Measurements from ENCODE around the gene MICB.
A peak's percentile ranks its signal among the peaks of the same experiment; 100 is the strongest.
"Not testable (repeated sequence)": the region's sequence is repeated elsewhere in the genome, so short reads cannot be mapped to it uniquely, and the experiment has no call there.

The MICB gene

DNA sequence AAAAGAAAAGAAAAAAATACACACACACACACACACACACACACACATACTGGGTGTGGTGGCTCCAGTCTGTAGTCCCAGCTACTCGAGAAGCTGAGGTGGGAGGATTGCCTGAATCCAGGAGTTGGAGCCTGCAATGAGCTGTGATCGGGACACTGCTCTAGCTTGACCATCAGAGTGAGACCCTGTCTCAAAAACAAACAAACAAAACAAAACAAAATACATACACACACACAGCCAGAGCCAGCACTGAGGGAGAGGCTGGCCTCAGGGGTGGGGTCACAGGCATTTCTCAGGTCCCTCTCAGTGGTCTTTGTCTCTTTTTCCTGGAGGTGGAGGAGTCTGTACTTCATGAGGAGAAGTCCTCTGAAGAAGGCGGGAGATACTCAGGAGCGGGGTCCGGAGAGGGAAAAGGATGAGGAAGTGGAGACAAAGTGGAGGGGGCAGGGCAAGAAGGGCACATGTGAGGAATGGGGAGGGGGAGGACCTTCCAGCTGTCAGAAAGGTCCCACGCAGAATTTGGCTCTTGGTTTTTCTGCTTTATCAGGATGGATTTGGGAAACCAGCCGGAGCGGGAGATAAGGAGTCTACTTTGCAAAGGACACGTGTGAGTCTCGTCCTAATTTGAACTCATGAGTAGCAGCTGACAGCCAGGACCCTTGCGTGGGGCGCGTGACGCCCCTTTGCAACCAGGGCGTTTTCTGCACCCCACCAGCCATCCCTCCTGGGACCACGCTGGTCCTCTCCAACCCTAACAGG is 7.7 kb upstream of the MICB start:
- H3K4me3 ChIP-seq (replicated peaks; ENCODE audit: low read depth, low read length) = no peak overlapping the region
- TF ChIP-seq, protein P1, sequence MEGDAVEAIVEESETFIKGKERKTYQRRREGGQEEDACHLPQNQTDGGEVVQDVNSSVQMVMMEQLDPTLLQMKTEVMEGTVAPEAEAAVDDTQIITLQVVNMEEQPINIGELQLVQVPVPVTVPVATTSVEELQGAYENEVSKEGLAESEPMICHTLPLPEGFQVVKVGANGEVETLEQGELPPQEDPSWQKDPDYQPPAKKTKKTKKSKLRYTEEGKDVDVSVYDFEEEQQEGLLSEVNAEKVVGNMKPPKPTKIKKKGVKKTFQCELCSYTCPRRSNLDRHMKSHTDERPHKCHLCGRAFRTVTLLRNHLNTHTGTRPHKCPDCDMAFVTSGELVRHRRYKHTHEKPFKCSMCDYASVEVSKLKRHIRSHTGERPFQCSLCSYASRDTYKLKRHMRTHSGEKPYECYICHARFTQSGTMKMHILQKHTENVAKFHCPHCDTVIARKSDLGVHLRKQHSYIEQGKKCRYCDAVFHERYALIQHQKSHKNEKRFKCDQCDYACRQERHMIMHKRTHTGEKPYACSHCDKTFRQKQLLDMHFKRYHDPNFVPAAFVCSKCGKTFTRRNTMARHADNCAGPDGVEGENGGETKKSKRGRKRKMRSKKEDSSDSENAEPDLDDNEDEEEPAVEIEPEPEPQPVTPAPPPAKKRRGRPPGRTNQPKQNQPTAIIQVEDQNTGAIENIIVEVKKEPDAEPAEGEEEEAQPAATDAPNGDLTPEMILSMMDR (IDR thresholded peaks at IDR 0.05; ENCODE audit: low read length, missing control alignments) = no peak
- DNase-seq (ENCODE audit: low read depth) = no peak

DNA sequence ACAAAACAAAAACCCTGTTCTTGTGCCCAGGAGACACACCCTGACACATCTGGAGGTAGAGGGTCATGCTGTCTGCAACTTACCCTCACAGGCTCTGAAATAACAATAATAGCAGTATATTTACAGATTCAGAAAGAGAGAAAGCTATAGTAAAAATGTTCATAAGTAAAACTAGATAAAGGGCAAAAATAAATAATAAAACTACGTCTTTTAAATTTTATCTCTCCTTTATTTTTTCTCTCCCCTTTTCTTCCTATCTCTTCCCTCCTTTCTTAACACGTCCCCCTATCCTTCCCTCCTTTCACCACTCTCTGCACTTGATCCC is 4.4 kb upstream of the MICB start:
- DNase-seq (ENCODE audit: low read depth) = not testable (repeated sequence)
- peak overlapping the region; percentile 71 for H3K4me3 ChIP-seq (replicated peaks; ENCODE audit: low read depth, low read length)

DNA sequence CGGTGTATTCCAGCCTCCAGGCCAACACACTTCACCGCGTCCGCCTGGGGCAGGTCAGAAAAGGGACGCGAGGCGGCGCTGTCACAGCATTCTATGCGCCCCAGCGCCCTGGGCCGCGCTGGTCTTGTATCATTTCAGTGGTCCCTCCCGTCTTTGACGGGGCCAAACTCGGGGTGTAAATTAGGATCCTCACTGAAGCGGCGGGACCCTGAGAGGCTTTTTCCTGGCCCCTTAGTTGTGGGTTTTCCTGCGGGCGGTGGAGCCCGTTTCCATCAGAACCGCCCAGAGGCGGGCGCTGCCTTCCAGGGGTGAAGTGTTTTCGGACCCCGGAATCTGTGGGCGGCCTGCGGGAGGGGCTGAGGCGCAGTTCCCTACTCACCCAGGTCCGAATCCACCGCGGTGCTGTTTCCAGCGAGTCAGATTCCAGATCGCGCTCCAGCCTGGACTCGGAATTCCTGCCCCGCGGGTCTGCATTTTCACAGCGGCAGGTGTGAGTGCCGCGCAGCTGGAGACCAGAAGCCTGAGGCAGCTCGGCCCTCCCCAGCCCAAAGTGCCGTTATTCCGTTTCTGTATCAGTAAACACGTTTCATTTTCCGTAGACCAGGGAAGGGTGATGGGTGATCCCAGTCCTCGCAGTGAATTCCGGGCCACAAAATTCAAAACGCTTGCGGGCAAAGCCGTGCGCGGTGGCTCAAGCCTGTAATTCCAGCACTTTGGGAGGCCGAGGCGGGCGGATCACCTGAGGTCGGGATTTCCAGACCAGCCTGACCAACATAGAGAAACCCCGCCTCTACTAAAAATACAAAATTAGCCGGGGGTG is 3.9 kb upstream of the MICB start:
- peak overlapping the region; percentile 71 for H3K4me3 ChIP-seq (replicated peaks; ENCODE audit: low read depth, low read length)
- TF ChIP-seq, protein P1 (IDR thresholded peaks at IDR 0.05; ENCODE audit: low read length, missing control alignments) = peak; percentile 81
- DNase-seq (ENCODE audit: low read depth) = peak; percentile 76

DNA sequence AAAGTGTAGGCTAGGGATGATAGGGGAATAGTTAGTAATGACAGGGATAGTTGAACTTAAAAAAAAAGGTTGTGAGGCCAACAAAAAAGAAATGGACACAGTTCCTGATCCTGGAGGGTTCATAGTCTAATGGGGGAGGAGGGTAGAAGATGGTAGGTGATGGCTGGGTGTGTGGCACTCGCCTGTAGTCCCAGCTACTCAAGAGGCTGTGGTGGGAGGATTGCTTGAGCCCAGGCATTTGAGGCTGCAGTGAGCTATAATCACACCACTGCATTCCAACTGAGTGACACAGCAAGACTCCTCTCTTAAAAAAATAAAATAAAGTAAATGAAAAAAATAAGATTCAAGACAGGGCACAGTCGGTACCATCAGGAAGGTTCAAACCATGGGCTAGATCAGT is 2.4 kb upstream of the MICB start:
- peak overlapping the region; percentile 71 for H3K4me3 ChIP-seq (replicated peaks; ENCODE audit: low read depth, low read length)
- peak; percentile 72 for DNase-seq (ENCODE audit: low read depth)
- TF ChIP-seq, protein P1 (IDR thresholded peaks at IDR 0.05; ENCODE audit: low read length, missing control alignments) = no peak

DNA sequence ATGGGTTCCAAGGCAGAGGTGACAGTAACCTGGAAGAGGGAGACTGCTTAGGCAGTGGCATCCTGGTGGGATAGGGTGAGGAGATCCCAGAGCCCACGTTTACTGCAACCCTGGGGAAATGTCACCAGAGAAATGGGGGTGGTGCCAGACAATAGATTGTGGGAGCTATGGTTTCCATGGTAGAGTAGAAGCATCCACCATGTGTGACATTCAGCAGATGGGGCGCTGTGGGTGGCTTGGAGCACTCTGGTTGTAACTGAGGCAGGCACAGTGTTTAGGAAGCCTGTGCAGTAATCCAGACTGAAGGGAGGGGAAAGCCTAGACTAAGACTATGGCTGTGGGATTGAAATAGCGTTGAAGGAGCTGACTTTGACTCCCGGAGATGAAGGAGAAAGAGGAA is 1.1 kb upstream of the MICB start:
- peak overlapping the region; percentile 70 for H3K4me3 ChIP-seq (replicated peaks; ENCODE audit: low read depth, low read length)
- DNase-seq (ENCODE audit: low read depth) = not testable (repeated sequence)

DNA sequence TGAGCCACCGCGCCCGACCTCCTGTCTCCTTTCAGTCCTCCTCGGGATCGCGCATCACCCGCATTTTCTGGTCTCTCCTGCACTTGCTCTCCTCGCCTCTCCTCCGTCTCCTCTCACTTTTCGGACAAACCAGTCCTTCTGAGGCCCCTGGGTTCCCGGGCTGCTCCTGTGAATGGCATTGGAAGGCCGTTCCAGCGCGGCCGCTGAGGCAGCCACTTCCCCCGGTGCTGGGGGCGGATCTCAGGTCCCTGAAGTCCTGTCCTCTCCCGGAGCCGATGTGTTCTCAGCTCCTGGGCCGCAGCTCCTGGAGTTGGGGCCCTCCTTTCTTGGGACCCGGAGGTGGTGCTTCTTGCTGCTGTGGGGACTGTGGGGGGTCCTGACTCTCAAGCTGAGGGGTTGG is 803 bp downstream of the MICB start:
- TF ChIP-seq, protein P1 (IDR thresholded peaks at IDR 0.05; ENCODE audit: low read length, missing control alignments) = no peak
- no peak for DNase-seq (ENCODE audit: low read depth)
- peak overlapping the region; percentile 70 for H3K4me3 ChIP-seq (replicated peaks; ENCODE audit: low read depth, low read length)

DNA sequence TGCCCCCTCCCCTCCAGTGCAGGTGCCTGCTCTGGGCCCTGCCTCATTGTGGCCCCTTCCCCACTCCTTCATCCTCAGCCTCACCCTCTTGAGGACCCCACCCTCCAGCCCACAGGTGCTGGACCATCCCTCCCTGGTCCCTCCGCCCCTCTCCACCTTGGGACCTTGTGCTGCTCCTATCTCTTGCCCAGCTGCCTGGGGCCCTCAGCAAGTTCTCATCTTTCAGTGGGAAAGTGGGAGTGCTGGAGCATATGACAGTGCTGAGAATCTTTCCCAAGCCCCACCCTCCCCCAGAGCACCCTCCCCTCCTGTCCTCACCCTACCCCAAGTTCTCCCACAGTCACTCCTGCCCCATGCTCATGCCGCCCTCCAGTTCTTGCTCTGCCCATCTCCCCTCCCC is 1.7 kb downstream of the MICB start:
- not testable (repeated sequence) for DNase-seq (ENCODE audit: low read depth)

DNA sequence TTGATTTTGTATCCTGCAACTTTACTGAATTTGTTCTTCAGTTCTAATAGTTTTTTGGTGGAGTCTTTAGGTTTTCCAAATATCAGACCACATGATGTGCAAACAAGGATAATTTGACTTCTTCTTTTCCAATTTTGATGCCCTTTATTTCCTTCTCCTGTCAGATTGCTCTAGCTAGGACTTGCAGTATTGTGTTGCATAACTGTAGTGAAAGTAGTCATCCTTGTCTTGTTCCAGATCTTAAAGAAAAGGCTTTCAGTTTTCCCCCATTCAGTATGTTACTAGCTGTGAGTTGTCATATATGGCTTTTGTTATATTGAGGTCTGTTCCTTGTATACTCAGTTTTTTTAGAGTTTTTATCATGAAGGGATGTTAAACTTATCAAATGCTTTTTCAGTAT is 4.6 kb downstream of the MICB start:
- peak; percentile 25 for DNase-seq (ENCODE audit: low read depth)
- H3K4me3 ChIP-seq (replicated peaks; ENCODE audit: low read depth, low read length) = no peak overlapping the region
- TF ChIP-seq, protein P1 (IDR thresholded peaks at IDR 0.05; ENCODE audit: low read length, missing control alignments) = no peak

More for the DNA sequence above, 1.7 kb downstream of the MICB start:
- H3K4me3 ChIP-seq (replicated peaks; ENCODE audit: low read depth, low read length) = not testable (repeated sequence)

DNA sequence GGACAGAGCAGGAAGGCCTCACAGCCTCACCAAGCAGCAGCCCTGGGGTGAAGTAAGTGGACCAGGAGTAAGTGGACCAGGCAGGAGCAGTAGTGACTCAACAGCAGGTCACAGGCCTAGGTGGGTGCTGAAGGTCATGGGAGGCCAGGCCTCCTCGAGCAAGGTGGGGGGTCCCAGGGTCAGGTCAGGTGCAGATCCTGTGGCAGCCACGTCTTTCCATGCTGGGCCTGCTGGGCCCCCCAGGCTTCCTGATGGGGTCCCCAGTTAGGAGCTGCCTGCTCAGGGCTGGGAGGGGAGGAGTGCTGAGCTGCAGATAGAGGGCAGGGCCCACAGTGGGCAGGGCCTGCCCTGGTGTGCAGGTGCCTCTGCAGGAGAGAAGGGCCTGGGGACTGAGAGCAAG is 11.1 kb downstream of the MICB start:
- DNase-seq (ENCODE audit: low read depth); H3K4me3 ChIP-seq (replicated peaks; ENCODE audit: low read depth, low read length): not testable (repeated sequence)
